ENCODE measurements around the gene BICD1. TPM values are rescaled to one million over a fixed set of nuclear protein-coding genes. Genes with fewer than 3 reads are reported as not detected.

BICD1 gene
- total and polyA plus RNA-seq, 9 donors = 19.4 to 75.5 (median 60.2) TPM

- H3K4me3 ChIP-seq = no peak overlapping the region
- 96 to 98% (median 97%) methylated on average over 5 of the region's 5 CpGs for WGBS, 3 donors
- H3K9me3 ChIP-seq = no peaks in the 10 kb centered on the region
- no peaks in the 10 kb centered on the region for H3K27me3 ChIP-seq
- peaks cover 6% of the 10 kb centered on the region for H3K4me1 ChIP-seq (ENCODE audit: insufficient read depth)
- no peak overlapping the region for H3K27ac ChIP-seq
- intact Hi-C loops (cut with DNase I) = no loop called here
- no peak for DNase-seq
- H3K36me3 ChIP-seq = no peaks in the 10 kb centered on the region
- TF ChIP-seq POLR2A (IDR thresholded peaks at IDR 0.05) (no peak), CTCF (IDR thresholded peaks at IDR 0.05) (no peak), EP300 (IDR thresholded peaks at IDR 0.05) (no peak)
Observed at GRCh38 chr12:32214723-32215122, 108.1 kb downstream of the BICD1 start.

- no peak overlapping the region for H3K4me3 ChIP-seq
- intact Hi-C loops (cut with DNase I) = no loop called here
- H3K27me3 ChIP-seq = no peaks in the 10 kb centered on the region
- 74 to 78% (median 77%) methylated on average over 10 of the region's 10 CpGs for WGBS, 3 donors
- H3K36me3 ChIP-seq = no peaks in the 10 kb centered on the region
- no peaks in the 10 kb centered on the region for H3K9me3 ChIP-seq
- TF ChIP-seq EP300 (IDR thresholded peaks at IDR 0.05) = no peak
- TF ChIP-seq CTCF (IDR thresholded peaks at IDR 0.05) = no peak
- no peak overlapping the region for H3K27ac ChIP-seq
- H3K4me1 ChIP-seq (ENCODE audit: insufficient read depth) = no peaks in the 10 kb centered on the region
- DNase-seq = no peak
Observed at GRCh38 chr12:32217354-32218310, 111.0 kb downstream of the BICD1 start.

GRCh38 chr12:32223941-32224340 is 117.3 kb downstream of the BICD1 start:
- Histone ChIP-seq H3K27ac (no peak overlapping the region), H3K36me3 (no peaks in the 10 kb centered on the region), H3K9me3 (no peaks in the 10 kb centered on the region), H3K4me3 (no peak overlapping the region), H3K4me1 (ENCODE audit: insufficient read depth) (no peaks in the 10 kb centered on the region), H3K27me3 (no peaks in the 10 kb centered on the region)
- DNase-seq = no peak
- intact Hi-C loops (cut with DNase I) = no loop called here
- TF ChIP-seq POLR2A (IDR thresholded peaks at IDR 0.05) = no peak
- no peak for TF ChIP-seq CTCF (IDR thresholded peaks at IDR 0.05)
- no peak for TF ChIP-seq EP300 (IDR thresholded peaks at IDR 0.05)
- WGBS, 3 donors = 94 to 100% (median 96%) methylated on average over 1 of the region's 1 CpG

- no peak overlapping the region for H3K27ac ChIP-seq
- no peak for TF ChIP-seq CTCF (IDR thresholded peaks at IDR 0.05)
- no peak for TF ChIP-seq EP300 (IDR thresholded peaks at IDR 0.05)
- no peak for TF ChIP-seq POLR2A (IDR thresholded peaks at IDR 0.05)
- WGBS, 3 donors = 81 to 94% (median 89%) methylated on average over 5 of the region's 5 CpGs
- H3K27me3 ChIP-seq = no peaks in the 10 kb centered on the region
- no peaks in the 10 kb centered on the region for H3K9me3 ChIP-seq
- H3K4me3 ChIP-seq = no peak overlapping the region
- peaks cover 4% of the 10 kb centered on the region for H3K4me1 ChIP-seq (ENCODE audit: insufficient read depth)
- DNase-seq = no peak
- intact Hi-C loops (cut with DNase I) = no loop called here
- no peaks in the 10 kb centered on the region for H3K36me3 ChIP-seq
Observed at GRCh38 chr12:32226768-32227167, 120.1 kb downstream of the BICD1 start.

Measured in ovary (tissue), 9 donors.